Activated T-cell treated with anti-CD3 and anti-CD28 coated beads, Interleukin-2, amount 50 U/mL, for 72 hours (primary cell): ENCODE results near the gene CPVL. TPM values are rescaled to one million over a fixed set of nuclear protein-coding genes. Genes with fewer than 3 reads are reported as not detected.

Source experiments
- ATAC-seq, 2 donors: fragments of 150-1000 bp; cut with Tn5 transposase; replicated peaks in 1 of 2; 2 replicates each; pipeline ENCODE4 v1.10.0; 2021; ENCODE audit warnings: moderate library complexity in 2 of 2, mild to moderate bottlenecking in 1 of 2
- DNase-seq, 2 donors: peaks; one replicate each; pipeline ENCODE4 v3.0.0; 2021 to 2022; ENCODE audit warnings: mixed read lengths in 1 of 2
- H3K27ac Mint-ChIP-seq: one replicate; pipeline ENCODE4 v1.8.0; 2022; ENCODE audit warnings: mild to moderate bottlenecking, moderate library complexity, mixed read lengths
- H3K27me3 Mint-ChIP-seq: one replicate; pipeline ENCODE4 v1.8.0; 2022; ENCODE audit warnings: low read depth, mixed read lengths
- H3K36me3 Mint-ChIP-seq, 2 donors: one replicate each; pipeline ENCODE4 v1.8.0; 2022; ENCODE audit warnings: mixed read lengths in 2 of 2, mild to moderate bottlenecking in 1 of 2; ENCODE audit not compliant: insufficient read depth in 2 of 2
- H3K4me1 Mint-ChIP-seq: one replicate; pipeline ENCODE4 v1.8.0; 2022; ENCODE audit warnings: low read depth, mixed read lengths
- H3K4me3 Mint-ChIP-seq, 2 donors: one replicate each; pipeline ENCODE4 v1.8.0; 2022; ENCODE audit warnings: mild to moderate bottlenecking in 2 of 2, mixed read lengths in 2 of 2, moderate library complexity in 2 of 2
- H3K9me3 Mint-ChIP-seq, 2 donors: one replicate each; pipeline ENCODE4 v1.8.0; 2022; ENCODE audit warnings: mixed read lengths in 2 of 2
- total RNA-seq, 2 donors: library from RNA; stranded (reverse); gene quantifications; one replicate each; pipeline ENCODE4 v1.2.3, GENCODE V29; 2022

Gene CPVL
- total RNA-seq, 2 donors from 2014 or later: 0.51 TPM; not detected in 1

- no peak overlapping the region for H3K27ac Mint-ChIP-seq
- peaks cover 14% of the 10 kb centered on the region in 2 donors for H3K9me3 Mint-ChIP-seq
- H3K27me3 Mint-ChIP-seq: peaks cover 18% of the 10 kb centered on the region
- H3K36me3 Mint-ChIP-seq: peaks cover 8 to 12% of the 10 kb centered on the region in 2 donors
- no peak overlapping the region for H3K4me3 Mint-ChIP-seq
- ATAC-seq: no peak
- no peaks in the 10 kb centered on the region for H3K4me1 Mint-ChIP-seq
- DNase-seq: no peak
These were observed 172.7 kb downstream of the CPVL start for GRCh38 chr7:28973591-28973990.

GRCh38 chr7:28964056-28964455 is 182.3 kb downstream of the CPVL start:
- DNase-seq (no peak), ATAC-seq (no peak)
- H3K4me1 Mint-ChIP-seq: no peaks in the 10 kb centered on the region
- H3K36me3 Mint-ChIP-seq: no peaks in the 10 kb centered on the region
- peaks cover 29% of the 10 kb centered on the region for H3K27me3 Mint-ChIP-seq
- no peak overlapping the region for H3K4me3 Mint-ChIP-seq
- H3K9me3 Mint-ChIP-seq: no peaks in the 10 kb centered on the region
- no peak overlapping the region for H3K27ac Mint-ChIP-seq

GRCh38 chr7:28961972-28962371 is 184.4 kb downstream of the CPVL start:
- no peaks in the 10 kb centered on the region for H3K9me3 Mint-ChIP-seq
- no peaks in the 10 kb centered on the region for H3K36me3 Mint-ChIP-seq

GRCh38 chr7:28960071-28960840 is 186.1 kb downstream of the CPVL start:
- Mint-ChIP-seq H3K36me3 (no peaks in the 10 kb centered on the region), H3K4me1 (peaks cover 5% of the 10 kb centered on the region), H3K4me3 (no peak overlapping the region), H3K27ac (no peak overlapping the region), H3K27me3 (peaks cover 48% of the 10 kb centered on the region), H3K9me3 (no peaks in the 10 kb centered on the region)
- no peak for ATAC-seq
- no peak for DNase-seq

More at GRCh38 chr7:28961972-28962371, 184.4 kb downstream of the CPVL start:
- Mint-ChIP-seq H3K27ac (no peak overlapping the region), H3K4me3 (no peak overlapping the region), H3K27me3 (peaks cover 45% of the 10 kb centered on the region), H3K4me1 (peaks cover 5% of the 10 kb centered on the region)
- ATAC-seq (no peak), DNase-seq (no peak)

DNA sequence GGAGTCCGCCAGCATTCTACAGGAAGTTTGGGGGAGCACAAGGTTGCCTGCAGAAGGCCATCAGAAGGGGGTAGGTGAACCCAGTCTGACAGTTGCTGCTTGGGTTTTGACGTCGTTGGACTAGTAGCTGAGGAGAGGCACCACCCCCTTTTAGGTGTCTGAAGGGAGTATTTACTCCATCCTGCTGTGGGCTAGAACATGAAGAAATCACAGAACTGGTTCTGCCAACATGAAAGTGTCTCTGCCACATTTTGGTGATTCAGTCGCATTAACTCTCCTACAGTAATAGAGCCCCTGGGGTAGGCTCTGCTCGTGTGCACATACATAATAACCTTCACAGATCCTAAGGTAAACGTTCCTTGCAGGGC is 187.4 kb downstream of the CPVL start:
- DNase-seq: no peak
- no peaks in the 10 kb centered on the region for H3K9me3 Mint-ChIP-seq

GRCh38 chr7:28958235-28958979 is 187.9 kb downstream of the CPVL start, which contains the start of gene TRIL:
Gene TRIL, minus strand, starts transcription at chr7:28958330. Its CDS starts 284 bp downstream, at chr7:28958046.
- Mint-ChIP-seq H3K4me3 (peak within 1 kb of the TSS; percentile 62 to 70), H3K27ac (peak within 1 kb of the TSS; percentile 42), H3K4me1 (peaks cover 5% of the 10 kb centered on the region), H3K9me3 (no peaks in the 10 kb centered on the region), H3K27me3 (peaks cover 66% of the 10 kb centered on the region), H3K36me3 (no peaks in the 10 kb centered on the region)
- DNase-seq (peak in 1 of 2 donors; percentile 11), ATAC-seq (no peak)

More for the DNA sequence above, 187.4 kb downstream of the CPVL start:
- Mint-ChIP-seq H3K27me3 (peaks cover 60% of the 10 kb centered on the region), H3K36me3 (no peaks in the 10 kb centered on the region), H3K27ac (no peak overlapping the region), H3K4me1 (peaks cover 5% of the 10 kb centered on the region), H3K4me3 (peak overlapping the region in 1 of 2 donors; percentile 31)
- ATAC-seq: no peak

DNA sequence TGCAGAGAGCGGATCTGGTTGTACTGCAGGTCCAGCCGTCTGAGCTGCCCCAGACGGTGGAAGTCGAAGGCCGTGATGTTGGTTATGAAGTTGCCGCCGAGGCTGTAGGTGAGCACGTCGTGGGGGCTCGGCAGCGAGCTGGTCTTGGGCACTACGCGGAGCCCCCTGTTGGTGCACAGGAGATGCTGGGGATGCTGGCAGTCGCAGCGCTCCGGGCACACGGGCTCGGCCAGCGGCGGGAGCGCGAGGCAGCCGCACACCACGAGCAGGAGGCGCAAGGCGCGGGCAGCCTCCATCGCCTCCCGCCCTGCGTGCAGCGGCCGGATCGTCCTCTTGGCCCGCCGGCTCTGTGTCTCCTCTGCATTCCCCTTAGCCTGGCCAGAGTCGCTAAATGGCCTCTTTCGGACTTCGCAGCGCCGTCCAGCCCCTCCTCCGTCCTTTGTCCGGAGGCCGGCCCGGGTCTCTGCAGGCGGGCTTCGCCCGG is 188.5 kb downstream of the CPVL start:
- ATAC-seq: peak in 1 of 2 donors; percentile 2
- Mint-ChIP-seq H3K27ac (peak overlapping the region; percentile 42), H3K4me3 (peak overlapping the region; percentile 62 to 70), H3K27me3 (peaks cover 72% of the 10 kb centered on the region), H3K9me3 (no peaks in the 10 kb centered on the region), H3K4me1 (peaks cover 5% of the 10 kb centered on the region), H3K36me3 (no peaks in the 10 kb centered on the region)
- DNase-seq: no peak

DNA sequence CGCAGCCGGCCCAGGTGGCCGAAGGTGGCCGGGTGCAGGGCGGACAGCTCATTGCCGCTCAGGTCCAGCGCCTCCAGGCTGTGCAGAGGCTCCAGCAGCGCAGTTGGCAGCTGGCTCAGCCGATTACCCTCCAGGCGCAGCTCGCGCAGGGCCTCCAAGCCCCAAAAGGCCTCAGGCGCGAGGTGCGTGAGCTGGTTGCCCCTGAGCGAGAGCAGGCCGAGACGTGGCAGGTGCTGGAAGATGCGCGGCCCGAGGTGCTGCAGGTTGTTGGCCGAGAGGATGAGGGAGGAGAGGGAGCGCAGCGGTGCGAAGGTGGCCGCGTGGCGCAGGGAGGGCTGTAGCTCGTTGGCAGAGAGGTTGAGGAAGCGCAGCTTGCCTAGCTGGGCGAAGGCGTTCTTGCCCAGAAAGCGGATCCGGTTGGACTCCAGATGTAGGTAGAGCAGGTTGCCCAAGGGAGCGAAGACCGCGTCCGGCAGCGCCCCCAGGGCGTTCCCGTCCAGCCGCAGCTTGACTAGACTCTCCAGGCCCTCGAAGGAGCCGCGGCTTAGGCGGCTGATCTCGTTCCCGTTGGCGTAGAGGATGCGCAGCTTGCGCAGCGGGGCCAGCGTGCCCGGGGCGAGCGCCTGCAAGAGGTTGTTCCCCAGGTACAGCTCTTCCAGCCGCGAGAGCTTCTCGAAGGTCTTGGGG is 189.1 kb downstream of the CPVL start:
- no peaks in the 10 kb centered on the region for H3K9me3 Mint-ChIP-seq
- peak overlapping the region; percentile 42 for H3K27ac Mint-ChIP-seq
- no peaks in the 10 kb centered on the region for H3K36me3 Mint-ChIP-seq
- H3K4me3 Mint-ChIP-seq: peak overlapping the region; percentile 62 to 70
- peaks cover 5% of the 10 kb centered on the region for H3K4me1 Mint-ChIP-seq
- DNase-seq: peak; percentile 4 to 8
- H3K27me3 Mint-ChIP-seq: peaks cover 77% of the 10 kb centered on the region
- ATAC-seq: peak; percentile 24 to 29

- DNase-seq (peak; percentile 29 to 42), ATAC-seq (peak; percentile 35 to 59)
- H3K4me3 Mint-ChIP-seq: peak overlapping the region; percentile 62 to 70
- H3K4me1 Mint-ChIP-seq: peaks cover 5% of the 10 kb centered on the region
- no peaks in the 10 kb centered on the region for H3K36me3 Mint-ChIP-seq
- H3K27me3 Mint-ChIP-seq: peaks cover 75% of the 10 kb centered on the region
- H3K27ac Mint-ChIP-seq: no peak overlapping the region
- no peaks in the 10 kb centered on the region for H3K9me3 Mint-ChIP-seq
These were observed 189.7 kb downstream of the CPVL start for GRCh38 chr7:28956608-28957063.

DNA sequence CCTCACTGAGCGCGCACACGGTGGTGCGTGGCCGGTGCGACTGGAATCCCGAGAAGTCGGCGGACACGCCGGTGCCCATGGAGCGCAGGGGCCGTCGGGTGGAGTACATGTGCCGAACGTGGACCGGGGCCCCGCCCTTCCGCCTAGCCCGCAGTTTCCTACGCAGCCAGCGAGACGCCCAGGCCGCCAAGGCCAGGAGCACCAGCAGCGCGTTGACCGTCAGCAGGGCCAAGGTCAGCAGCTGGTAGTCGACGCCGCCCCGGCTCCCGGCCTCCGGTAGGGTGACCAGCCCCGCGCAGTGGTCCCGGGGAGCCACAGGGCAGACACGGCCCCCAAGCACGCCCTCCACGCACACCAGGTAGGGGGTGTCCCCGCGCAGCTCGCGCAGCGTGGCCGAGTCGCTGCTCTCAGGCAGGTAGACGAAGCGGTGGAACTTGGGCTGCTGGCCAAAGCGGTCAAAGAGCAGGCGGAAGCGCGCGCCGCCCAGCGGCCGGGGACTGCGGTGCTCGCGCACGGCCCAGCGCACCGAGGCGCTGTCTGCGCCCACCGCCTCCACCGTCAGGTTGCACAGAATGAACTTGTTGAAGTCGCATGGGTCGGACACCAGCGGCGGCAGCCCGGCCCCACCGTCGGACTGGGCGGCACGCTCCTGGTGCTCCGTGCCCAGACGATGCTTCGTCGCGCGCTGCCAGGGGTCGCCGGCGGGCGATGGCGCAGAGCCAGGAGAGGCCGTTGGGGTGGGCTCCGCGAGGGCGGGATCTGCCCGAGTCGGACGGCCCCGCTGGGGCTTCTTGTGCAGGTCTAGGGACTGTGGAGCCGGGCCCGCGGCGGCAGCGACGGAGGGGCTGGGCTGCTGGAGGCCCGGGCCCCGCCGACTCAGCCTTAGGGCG is 190.4 kb downstream of the CPVL start:
- ATAC-seq (peak; percentile 62 to 69), DNase-seq (peak; percentile 48 to 50)
- peak overlapping the region; percentile 57 to 66 for H3K4me3 Mint-ChIP-seq
- H3K36me3 Mint-ChIP-seq: no peaks in the 10 kb centered on the region
- peaks cover 75% of the 10 kb centered on the region for H3K27me3 Mint-ChIP-seq
- H3K27ac Mint-ChIP-seq: no peak overlapping the region
- H3K4me1 Mint-ChIP-seq: peaks cover 5% of the 10 kb centered on the region
- H3K9me3 Mint-ChIP-seq: no peaks in the 10 kb centered on the region

DNA sequence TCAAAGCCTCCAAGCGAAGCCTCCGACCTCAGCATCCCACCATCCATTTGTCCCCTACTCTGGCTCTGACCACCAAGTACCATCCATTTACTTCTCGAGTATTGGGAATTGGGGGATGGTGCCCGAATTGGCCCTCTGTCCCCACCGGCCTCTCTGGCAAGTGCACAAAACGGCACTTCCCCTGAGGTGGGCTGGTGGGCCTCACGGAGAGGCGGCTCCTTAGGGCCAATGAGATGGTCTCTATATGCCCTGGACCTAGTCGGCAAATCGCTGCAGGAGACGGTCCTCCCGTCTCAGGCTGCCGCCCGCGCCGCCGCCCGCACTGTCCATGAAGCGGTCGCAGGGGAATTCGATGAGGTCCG is 191.0 kb downstream of the CPVL start:
- Mint-ChIP-seq H3K27me3 (peaks cover 74% of the 10 kb centered on the region), H3K27ac (no peak overlapping the region), H3K4me3 (peak overlapping the region; percentile 57 to 66), H3K36me3 (no peaks in the 10 kb centered on the region), H3K9me3 (no peaks in the 10 kb centered on the region), H3K4me1 (peaks cover 5% of the 10 kb centered on the region)
- ATAC-seq (no peak), DNase-seq (no peak)

DNA sequence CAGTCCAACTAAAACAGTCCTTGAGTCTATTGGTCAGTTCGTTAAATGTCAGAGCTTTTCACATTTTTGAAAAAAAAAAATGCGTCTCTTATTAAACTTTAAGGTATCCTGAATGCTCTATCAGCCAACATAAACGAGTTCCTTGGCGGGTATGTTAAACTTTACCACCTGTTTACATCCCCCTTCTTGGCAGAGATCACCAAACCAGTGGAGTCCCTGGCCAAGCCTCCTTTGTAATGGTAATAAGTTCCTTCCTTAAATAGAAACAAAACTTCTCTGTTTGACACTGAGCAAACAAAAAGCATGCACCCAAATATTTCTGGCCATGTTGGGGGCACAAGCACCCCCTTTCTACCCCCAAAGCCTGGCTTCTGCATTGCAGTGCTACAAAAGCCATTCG is 191.4 kb downstream of the CPVL start:
- Mint-ChIP-seq H3K27ac (no peak overlapping the region), H3K9me3 (no peaks in the 10 kb centered on the region), H3K4me3 (no peak overlapping the region), H3K4me1 (peaks cover 5% of the 10 kb centered on the region), H3K36me3 (no peaks in the 10 kb centered on the region), H3K27me3 (peaks cover 70% of the 10 kb centered on the region)
- no peak for DNase-seq
- ATAC-seq: no peak
